Occipital lobe (tissue), 2 donors: ENCODE measurements around the gene ADCK1. TPM values are rescaled to one million over a fixed set of nuclear protein-coding genes. Genes with fewer than 3 reads are reported as not detected.
A peak's percentile ranks its signal among the peaks of the same experiment; 100 is the strongest.
"Not testable (repeated sequence)": the region's sequence is repeated elsewhere in the genome, so short reads cannot be mapped to it uniquely, and the experiment has no call there.

Source experiments
- DNase-seq: peaks from one replicate; lab custom pipeline; 2025; lab: John Stamatoyannopoulos, UW
- total RNA-seq: library from RNA; depleted of rRNA; stranded (reverse); fragments of >200 nt; gene quantifications from one replicate; pipeline ENCODE4 v1.2.3, GENCODE V29; 2014

The ADCK1 gene
- total RNA-seq, 1 donor from 2014 or later = 9.4 TPM

DNA sequence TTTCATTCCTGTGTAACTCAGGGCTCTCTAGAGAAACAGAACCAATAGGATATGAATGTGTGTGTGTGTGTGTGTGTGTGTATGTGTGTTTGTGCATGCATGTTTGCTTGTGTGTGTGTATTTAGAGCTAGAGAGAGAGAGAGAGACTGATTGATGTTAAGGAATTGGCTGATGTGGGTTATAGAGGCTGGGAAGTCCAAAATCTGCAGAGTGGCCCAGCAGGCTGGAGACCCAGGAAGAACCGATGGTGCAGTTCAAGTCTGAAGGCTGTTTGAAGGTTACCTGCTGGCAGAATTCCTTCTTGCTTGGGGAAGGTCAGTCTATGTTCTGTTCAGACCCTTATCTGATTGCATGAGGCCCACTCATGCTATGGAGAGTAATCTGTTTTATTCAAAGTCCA lies 64.7 kb downstream of the ADCK1 start:
- no peak for DNase-seq

DNA sequence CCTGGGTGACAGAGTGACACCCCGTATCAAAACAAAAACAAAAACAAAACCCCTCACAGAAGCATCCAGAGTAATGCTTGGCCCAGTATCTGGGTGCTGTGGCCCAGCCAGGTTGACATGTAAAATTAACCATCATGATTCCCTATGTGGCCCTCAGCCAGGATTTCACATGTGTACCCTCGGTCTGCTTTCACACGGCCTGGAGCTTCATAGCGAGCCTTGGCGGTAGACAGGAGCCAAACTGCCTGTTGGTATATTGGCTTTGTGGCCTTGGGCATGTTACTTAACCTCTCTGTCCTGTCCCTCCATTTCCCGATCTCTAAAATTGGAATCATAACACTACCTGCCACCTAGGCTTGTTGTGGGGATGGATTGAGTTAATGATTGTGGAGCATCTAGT lies 65.5 kb downstream of the ADCK1 start:
- no peak for DNase-seq

DNA sequence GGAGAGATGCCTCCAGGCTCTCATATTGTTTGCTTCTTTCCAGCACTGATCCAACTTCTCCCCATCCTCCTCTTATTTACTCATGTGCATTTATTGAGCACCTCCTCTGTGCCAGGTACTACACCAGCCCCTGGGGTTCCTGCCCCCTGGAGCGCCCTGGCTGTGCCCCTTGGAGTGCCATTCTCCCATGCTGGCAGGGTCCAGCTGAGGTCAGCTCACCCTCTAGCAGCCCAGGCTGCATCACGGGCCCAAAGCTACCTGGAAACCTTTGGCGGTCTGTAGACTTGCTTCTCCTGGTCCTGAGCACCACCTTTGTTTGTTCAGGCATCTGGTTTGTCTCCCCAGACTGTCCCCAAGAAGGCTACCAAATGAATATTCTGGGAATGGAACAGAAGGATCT lies 67.0 kb downstream of the ADCK1 start:
- DNase-seq = no peak

DNA sequence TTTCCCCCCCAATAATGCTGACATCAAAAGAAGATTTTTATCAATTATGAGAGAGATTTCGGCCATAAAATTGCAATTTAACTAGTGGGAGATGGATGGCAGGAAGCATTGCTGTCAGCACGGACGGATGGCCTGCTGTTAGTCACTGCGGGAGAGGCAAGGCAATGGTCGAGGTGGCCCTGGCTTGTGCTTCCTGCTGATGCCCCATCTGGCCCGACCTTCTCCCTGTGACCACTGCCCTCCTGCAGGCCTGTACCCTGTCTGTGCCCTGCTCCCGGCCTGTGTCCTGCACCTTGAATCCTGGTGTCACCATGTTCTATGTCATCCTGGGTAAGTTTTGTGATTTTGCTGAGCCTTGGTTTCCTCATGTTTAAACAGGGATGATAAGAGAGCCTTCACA lies 67.6 kb downstream of the ADCK1 start:
- no peak for DNase-seq

DNA sequence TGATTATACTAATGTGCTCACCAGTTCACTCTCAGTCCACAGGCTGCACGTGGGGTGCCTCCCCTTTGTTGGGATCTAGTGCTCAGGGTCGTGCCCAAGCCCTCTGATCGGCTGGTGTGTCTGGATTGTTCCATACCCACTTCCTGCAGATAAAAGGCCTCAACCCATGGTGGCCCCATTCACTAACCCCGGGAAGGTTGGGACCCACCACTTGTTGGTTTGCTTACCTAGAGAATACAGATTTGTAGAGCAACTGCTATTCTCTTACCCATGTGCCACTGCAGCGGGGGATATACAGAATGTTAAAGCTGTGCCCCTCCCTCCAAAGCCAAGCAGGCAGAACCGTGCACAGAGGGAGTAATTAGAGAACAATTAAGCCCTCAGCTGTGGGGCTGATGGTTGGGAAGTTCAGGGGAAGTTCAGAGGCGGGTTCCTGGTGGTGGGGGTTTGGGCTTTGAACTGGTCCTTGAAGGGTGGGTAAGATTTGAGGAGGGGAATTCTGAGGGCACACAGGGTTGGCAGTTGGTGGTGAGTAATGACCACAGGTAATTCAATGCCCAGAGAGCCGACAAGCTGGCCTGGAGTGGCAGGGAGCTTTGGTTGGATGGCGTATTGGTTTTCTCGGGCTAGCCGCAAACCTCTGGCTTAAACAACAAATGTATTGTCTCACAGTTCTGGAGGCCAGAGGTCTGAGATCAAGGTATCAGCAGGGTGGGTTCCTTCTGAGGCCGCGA lies 68.8 kb downstream of the ADCK1 start:
- no peak for DNase-seq

DNA sequence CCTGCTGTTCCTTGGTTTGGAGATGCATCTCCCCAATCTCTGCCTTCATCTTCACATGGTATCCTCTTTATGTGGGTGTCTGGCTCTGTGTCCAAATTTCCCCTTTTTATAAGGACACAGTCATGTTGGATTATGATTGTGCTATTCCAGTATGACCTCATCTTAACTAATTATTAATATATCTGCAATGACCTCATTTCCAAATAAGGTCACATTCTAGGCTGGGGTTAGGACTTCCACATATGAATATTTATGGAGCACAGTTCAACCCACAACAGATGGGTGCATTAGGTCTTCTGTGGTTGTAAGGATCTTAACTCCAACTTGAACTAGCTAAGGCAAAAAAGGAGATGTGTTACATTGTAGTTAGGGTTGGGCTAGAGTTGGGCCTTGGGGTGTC lies 69.4 kb downstream of the ADCK1 start:
- no peak for DNase-seq

DNA sequence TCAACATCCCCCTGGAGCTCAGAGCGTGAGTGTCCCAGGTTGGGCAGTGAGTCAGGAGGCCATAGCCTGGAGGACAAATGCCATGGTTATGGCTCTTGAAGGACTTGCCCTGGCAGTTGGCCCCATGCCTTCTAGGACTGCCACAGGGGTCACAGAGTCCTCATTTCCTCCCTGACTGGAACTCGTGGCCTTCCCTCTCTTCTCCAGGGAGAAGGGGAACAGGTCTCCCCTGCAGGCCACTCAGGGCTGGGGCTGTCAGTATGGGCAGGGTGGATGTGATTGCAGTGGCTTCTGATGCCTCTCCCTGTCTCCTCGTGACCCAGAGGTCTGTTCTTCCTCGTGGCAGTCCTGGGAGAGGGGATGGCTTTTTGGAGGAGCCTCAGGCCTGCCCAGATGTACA lies 70.7 kb downstream of the ADCK1 start:
- no peak for DNase-seq

DNA sequence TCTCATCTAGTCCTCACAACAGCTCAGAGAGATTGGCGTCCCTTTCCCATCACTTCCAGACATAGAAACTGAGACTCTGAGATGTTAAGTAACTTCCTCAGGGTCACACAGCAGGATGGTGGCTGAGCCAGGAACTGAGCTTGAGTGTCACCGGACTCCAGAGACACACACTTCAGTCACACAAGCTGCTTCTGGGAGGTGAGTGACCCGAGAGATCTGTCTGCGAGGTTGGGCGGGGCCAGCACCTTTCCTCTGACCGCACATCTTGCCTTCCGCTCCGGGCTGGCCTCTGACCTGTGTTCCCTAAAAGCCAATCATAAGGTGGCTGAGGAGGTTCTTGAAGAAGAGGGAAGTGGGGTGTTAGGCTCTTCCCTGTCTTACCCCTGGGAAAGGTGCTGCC lies 72.2 kb downstream of the ADCK1 start:
- no peak for DNase-seq

DNA sequence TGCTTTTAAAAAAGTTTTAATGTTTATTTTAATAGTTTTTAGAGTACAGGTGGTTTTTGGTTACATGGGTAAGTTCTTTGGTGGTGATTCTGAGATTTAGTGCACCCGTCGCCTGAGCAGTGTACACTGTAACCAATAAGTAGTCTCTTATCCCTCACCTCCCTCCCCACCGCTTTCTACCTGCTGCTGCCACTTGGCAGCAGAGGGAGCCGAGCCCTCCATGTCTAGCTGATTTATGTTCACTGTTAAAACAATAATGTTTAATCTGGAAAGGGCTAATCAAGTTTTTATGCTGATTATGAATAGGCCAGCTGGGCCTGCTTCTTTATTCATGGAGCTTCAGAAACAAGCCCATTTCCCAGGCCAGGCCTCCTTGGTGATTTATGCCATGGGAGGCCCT lies 73.1 kb downstream of the ADCK1 start:
- DNase-seq = no peak

DNA sequence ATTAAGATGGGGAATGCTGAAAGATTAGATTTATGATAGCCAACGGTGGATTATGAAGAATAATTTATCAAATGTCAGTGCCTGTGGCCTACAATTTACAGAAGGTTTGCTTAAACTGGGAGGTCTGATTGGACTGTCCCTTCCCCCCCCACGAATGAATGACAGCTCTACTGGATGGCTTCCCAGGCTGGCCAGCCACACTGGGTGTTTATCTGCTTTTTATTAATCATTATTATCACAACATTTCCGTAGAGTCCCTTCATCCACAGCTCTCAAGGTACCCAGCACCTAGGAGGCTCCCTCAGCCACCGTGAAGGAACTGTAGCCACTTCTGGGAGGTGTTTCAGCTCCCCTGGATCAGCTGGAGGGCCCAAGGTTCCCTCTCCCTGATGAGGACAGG lies 78.9 kb downstream of the ADCK1 start:
- no peak for DNase-seq

DNA sequence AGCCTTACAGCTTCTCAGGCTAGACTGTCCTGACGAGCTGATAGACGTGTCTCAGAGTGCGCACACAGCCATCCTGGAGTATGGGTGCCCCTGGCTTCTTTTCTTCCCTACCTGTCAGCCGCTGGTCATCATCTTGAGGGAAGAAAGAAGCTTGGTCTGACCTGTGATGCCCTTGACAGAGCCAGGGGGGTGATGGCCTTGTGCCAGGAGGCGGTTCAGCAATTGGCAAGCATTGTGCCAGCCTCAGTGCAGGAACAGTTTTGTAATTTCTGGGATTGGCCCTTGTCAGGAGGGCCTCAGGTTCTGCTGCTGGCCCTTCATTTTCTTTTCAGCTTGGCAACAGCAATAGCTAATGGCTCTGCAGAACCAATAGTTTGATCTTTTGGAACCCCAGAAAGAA lies 80.1 kb downstream of the ADCK1 start:
- DNase-seq = no peak

DNA sequence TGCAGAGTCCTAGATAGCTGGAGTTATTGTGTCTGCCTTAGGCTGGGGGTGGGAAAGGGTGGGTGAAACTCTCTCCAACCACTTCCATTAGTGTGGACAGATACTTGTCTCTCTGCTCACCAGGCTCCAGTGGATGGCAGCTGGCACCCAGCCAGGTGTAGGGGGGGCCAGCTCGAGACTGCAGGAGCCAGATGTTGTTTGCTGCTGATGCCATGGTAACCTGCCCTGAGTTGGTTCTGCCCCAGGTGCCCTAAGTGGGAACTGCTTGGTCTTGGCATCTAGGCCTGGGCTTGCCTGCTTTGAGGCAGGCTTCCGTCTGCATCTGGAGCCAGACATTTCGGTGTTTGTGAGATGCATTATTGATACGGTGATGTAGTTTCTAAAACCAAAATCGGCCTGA lies 82.2 kb downstream of the ADCK1 start:
- peak; percentile 13 for DNase-seq

DNA sequence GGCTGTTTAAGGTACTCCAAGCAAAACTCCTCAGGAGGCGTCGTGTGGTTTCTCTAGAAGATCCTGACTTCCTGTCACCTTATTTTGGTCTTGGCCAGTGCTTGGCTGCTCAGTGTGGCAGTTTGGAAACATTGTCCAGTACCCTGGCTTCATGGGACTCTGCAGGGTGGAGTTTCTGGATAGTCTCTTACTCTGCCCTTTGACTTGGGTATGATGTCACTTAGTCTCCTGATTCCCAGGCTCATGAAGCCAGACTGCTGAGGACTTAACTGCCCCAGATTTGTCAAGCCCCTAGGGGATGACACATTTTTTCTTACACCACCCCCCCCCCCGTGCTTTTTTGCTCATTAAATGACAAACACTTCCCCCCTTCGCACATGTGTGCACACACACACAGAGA lies 82.7 kb downstream of the ADCK1 start:
- DNase-seq = no peak

DNA sequence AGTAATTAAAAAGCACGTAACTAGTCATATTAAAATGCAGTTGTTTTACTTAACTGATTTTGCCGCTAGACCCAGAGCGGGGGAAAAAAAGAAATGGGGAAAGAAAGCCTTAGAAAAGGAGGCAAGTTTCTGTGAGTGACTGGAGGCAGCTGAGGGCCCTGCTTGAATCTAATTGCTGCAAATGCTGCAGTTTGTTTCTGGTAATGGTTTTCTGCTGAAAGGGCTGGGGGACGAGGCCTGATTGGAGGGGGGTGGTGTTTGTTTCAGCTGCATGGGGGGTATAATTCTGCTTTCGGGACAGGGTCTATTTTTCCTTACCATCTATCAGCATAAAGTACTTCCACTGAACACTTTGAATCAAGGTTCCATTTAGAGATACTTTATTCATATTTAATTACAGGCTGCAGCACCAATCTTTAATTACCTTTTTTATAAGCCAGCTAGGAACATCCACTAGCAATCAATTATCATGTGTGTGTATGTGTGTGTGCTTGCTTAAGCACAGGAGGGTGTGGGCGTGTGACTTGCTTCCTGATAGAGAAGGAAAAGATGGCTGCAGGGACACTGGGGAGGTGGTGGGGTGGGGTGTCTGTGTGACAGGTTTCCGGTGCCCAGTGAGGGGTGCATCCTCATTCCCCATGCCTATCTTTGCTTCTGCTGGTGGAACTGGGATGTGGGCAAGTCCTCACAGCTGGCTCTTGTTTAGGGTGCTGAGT lies 83.4 kb downstream of the ADCK1 start:
- no peak for DNase-seq

DNA sequence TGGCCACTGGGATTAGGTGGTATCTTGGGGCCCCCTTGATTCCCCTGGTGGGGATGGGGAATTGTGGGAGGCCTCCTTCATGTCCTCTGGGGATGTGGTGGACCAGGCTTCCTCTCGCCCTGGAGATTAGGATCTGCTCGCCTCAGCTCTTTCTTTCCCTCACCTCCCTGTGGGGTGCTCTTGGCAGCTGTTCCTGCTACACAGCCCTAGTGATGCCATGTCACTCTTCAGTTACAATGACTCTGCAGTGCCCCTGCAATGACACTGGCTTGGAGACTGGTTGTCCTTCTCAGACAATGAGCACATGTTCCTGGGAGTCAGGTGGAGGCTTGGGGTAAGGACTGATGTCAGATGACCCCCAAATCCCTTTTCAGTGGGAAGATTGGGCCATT lies 83.9 kb downstream of the ADCK1 start:
- DNase-seq = no peak

DNA sequence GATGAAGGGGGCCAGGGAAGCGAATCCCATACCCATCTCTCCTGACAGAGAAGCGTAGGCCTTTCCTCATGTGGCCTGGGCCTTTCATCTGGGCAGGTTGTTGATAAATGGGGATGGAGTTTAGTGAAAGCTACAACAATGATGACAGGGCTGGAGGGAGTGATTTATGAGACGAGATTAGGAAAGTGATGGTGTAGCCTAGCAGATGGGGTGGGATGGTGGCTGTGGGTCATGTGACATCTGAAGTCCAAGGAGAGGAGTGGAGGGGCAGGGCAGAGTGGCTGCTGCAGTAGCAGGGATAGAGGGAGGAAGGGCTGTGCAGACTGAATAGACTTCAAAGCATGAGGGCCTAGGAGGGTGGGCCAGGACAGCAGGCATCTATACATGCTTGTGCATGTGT lies 85.5 kb downstream of the ADCK1 start:
- DNase-seq = no peak

DNA sequence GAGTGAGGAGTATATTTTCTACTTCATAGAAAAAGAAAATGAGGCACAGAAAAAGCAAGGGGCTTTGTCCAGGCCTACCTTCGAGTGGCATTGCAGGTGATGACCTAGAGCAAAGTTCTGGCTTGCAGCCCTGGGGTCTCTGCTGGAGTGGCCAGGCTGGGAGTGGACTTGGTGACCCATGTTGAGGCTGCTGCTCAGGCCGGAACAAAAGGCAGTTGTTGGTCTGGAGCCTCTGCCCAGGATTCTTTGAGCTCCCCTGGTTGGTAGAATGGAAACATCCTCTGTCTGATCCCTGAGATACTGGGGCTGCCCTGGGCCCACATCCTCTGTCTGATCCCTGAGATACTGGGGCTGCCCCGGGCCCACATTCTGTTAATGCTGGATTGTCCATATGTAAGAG lies 86.1 kb downstream of the ADCK1 start:
- DNase-seq = no peak

DNA sequence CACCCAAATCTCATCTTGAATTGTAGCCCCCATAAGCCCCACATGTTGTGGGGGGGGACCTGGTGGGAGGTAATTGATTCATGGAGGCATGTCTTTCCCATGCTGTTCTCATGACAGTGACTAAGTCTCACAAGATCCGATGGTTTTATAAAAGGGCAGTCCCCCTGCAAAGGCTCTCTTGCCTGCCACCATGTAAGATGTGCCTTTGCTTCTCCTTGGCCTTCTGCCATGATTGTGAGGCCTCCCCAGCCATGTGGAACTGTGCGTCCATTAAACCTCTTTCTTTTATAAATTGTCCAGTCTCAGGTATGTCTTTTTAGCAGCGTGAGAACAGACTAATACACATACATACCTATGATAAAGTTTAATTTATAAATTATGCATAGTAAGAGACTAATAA lies 89.0 kb downstream of the ADCK1 start:
- DNase-seq = not testable (repeated sequence)

DNA sequence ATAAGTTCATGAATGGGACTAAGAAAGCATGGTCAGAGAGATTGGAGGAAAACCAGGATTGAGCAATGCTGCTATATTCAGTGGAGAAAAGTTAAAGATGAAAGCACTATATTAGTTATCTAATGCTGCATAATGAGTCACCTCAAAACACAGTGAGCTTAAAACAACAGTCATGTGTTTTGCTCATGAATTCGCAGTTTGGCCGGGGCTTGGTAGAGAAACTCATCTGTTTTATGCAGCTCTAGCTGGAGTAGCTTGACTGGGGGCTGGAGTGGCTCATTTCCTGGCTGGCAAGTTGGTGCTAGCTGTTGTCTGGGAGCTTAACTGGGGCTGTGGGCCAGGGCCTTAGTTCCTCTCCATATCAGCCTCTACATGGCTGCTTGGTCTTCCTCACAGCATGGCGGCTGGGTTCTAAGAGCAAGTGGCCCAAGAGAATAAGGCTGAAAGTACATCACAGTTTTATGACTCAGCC lies 90.1 kb downstream of the ADCK1 start:
- peak; percentile 20 for DNase-seq

DNA sequence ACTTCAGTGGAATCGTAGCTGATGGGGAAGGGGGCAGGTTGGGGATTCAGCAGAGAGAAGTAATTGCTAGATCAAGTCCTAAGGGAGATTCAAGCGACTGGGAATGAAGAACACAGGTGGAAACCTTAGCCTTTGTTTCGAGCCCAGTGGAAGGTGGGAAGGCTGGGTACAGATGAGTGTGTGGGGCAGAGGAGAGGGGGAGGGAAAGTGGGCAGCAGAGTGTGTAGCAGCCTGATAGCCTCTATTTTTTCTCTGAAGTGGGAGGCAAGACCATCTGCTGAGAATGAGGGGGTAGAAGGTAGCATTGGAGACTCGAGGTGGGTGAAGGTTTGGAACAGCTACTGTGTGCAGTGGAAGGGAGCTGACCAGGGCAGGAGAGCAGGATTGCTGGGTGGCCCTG lies 91.0 kb downstream of the ADCK1 start:
- no peak for DNase-seq

DNA sequence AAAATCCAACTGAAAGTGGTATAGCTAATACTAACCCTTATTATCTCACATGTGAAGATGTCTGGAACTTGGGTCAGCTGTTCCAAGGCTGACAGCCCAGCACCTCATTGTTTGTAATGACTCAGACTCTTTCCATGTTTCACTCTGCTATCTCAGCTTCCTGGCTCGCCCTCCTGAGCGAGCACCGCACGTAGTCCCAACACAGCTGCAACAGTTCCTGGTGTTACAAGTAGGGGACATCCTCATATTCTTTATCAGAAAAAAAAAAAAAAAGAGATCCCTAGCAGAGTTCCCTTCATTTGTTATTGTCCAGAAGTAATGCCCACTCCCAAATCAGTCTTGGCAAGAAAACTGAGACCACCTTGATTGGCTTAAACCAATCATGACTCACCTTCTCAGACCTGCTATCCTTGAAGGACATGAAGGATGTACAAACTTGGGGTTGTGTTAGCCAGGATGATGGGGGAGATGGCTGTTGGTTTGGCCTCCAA lies 92.5 kb downstream of the ADCK1 start:
- no peak for DNase-seq

DNA sequence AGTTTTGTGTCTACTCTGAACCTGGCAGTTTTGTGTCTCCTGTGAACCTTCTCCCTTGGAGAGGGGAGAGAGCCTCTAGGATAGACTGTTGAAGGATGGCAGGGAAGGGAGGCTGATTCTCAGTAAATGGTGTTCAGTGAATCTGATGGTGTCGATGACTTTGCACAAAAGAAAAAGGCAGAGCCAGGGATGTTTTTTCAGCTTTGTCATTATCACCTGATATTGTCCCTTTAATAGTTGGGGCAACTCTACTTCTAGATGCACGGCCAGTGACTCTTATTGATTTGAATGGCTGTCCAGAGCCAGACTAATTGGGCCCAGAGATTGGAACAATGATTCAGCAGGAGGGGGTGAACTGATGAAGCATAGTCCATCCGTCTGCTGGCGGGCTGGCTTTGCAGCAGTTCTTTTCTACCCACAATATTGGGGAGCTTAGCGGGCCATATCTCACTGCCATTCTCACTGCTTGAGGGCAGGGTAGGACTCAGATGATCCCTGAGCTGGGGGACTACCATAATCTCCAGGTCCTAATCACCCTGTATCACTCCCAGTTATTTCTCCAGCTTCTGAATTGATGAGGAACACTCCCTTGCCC lies 93.1 kb downstream of the ADCK1 start:
- no peak for DNase-seq

DNA sequence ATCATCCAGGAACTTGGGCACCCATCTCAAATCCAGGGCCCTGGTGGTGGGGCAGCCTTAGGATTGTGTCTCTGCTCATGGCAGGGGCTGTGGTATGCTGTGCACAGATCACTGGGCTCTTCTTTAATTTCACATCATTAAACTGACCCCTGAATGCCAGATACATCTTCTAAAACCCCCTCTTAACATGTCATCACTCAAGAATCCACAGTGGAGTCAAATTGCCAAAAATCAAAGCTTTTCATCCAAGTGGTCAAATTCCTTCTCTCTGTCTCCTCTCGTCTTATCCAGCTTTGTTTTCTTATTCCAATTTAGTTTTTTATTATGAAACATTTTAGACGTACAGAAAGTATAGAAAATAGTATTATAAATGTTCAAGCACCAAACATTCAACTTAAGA lies 97.5 kb downstream of the ADCK1 start:
- DNase-seq = no peak
